GM15510 (cell line): Measurements from ENCODE around the gene PRTN3.

Source experiments
- POLR2A ChIP-seq: IDR thresholded peaks from 3 replicates; pipeline ENCODE4 v1.6.1; 2011; ENCODE audit warnings: borderline replicate concordance; ENCODE audit not compliant: insufficient read length; ENCODE audit errors: extremely low read depth

PRTN3 gene

GRCh38 chr19:872266-872951 is 31.6 kb downstream of the PRTN3 start:
- TF ChIP-seq POLR2A: no peak

DNA sequence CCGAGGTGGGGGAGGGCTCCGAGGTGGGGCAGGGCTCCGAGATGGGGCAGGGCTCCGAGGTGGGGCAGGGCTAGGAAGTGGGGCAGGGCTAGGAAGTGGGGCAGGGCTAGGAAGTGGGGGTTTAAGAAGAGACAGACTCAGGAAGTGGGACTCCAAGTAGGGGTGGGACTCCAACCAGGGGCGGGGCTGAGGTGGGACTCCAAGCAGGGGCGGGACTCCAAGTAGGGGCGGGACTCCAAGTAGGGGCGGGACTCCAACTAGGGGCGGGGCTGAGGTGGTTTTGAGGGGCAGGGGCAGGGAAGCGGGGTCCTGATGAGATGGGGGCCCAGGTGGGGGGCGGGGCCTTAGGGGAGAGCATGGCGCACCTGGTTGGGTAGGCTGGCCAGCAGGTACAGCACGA is 32.3 kb downstream of the PRTN3 start:
- no peak for TF ChIP-seq POLR2A

GRCh38 chr19:873561-874041 is 32.8 kb downstream of the PRTN3 start:
- TF ChIP-seq POLR2A: no peak

DNA sequence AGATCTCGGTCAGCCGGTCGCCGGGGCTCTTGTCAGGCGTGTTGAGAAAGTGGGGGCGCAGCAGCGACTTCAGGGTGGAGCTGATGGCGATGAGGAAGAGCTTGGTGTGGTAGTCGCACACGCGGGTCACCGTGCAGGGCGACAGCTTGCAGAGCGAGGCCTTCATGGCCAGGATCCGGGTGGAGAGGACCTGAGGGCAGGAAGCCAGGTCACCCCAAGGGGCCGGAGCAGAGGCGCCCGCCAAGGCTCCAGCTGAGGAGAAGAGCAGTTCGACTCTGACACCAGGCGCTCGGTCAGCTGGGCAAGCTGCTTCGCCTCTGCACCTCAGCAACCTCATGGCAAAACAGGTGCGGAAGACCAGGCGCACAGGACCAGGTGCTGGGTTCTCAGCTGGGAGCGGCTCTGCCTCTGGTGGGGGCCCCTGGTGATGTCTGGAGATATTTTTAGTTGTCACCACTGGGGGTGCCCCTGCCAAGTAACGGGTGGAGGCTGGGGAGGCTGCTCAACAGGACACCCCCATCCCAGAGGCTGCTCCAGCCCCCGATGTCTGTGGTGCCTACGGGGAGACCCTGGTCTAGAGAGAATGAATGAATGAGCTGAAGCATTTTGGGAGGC is 34.6 kb downstream of the PRTN3 start:
- no peak for TF ChIP-seq POLR2A

GRCh38 chr19:876089-876488 is 35.3 kb downstream of the PRTN3 start:
- no peak for TF ChIP-seq POLR2A

DNA sequence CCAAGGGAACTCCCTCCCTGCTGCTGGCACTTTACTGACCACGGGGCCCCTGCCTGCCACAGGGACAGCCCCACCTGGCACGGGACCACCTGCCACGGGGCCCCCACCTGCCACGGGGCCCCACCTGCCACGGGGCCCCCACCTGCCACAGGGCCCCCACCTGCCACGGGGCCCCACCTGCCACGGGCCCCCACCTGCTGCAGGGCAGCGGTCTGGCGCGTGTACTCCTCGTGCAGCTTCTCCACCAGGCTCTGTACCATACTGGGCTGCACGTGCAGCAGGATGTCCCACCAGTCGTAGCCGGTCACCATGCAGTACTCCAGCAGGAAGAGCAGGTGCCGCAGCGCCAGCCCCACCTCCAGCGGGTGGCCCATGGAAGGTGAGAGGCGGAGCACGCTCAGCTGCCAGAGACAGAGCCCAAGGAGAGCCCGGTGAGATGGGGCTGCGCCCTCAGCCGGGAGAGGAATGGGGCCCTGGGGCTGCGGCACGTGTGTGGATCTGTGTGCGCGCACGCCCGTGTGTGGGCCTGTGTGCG is 36.0 kb downstream of the PRTN3 start:
- TF ChIP-seq POLR2A: no peak

- TF ChIP-seq POLR2A: no peak
Measured at GRCh38 chr19:879711-880438, 39.1 kb downstream of the PRTN3 start.

- TF ChIP-seq POLR2A: no peak
Measured at GRCh38 chr19:881385-882071, 40.7 kb downstream of the PRTN3 start.

GRCh38 chr19:882871-883497 is 42.2 kb downstream of the PRTN3 start:
- no peak for TF ChIP-seq POLR2A

DNA sequence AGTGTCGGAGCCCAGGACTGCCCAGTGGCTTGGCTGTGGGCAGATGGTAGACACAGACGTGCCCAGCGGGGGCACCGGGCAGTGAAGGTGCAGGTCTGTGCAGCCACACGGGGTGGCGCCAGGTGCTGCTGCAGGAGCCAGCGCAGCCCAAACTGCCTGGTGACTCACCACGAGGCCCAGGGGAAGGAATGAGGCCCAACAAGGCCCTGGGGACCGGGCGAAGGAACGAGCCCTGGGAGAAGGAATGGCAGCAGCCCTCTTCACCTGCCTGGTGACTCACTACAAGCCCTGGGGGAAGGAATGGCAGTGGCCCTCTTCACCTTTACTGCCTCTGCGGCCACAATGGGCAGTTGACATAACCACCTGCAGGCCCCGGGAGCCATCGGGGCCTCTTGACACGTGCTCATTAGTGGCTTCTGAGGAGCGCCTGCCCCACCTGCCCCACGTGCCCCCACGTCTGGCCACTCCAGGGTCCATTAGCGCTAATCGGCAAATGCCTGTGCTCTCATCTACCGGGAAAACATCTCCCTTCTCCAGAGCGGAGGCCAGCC is 42.9 kb downstream of the PRTN3 start:
- TF ChIP-seq POLR2A: no peak

GRCh38 chr19:884420-885211 is 43.8 kb downstream of the PRTN3 start:
- no peak for TF ChIP-seq POLR2A

DNA sequence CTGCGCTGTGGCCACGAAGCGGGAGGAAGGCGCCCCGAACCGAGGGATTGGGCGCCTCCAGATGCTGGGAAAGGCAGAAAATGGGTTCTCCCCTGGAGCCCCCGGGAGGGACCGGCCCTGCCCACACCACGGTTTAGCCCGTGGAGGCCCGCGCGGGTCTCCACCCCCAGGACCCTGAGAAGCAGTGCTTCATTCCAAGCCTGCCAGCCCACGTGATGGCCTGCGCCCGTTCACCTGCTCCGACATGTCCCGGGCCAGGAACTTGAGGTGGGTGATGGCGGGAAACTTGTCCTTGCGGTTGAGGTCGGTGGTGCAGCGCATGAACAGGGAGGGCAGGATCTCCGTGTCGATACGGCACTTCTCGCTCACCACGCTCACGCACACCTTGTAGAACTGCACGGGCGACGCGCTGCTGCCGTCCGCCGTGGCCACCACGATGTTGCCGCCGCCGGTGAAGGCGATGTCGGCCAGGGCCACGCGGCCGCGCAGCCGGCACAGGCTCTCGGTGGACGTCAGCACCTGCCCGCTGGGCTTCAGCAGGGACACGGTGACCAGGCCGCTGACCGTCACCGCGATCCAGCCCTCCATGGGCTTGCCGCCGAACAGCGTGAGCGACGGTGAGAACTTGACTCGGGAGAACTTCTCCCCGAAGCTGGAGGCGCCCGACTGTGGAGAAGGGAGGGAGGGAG is 44.9 kb downstream of the PRTN3 start:
- no peak for TF ChIP-seq POLR2A

DNA sequence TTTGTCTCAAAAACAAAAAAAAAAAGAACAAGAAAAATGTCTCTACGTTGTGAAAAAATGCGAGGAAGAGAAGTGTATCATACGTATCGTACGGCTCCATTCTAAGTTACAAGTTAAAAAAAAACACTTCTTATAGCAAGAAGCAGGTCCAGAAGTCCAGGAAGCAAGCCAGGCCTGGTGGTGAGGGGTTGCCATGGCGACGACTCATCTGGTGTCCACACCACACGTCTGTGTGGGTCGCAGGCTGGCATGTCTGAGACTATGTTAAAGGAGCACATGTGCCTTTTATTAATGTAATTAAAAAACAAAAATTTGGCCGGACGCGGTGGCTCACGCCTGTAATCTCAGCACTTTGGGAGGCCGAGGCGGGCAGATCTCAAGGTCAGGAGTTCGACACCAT is 46.3 kb downstream of the PRTN3 start:
- no peak for TF ChIP-seq POLR2A
